Calu3 (cell line): ENCODE results near the gene ATP2B1. TPM values are rescaled to one million over a fixed set of nuclear protein-coding genes. Genes with fewer than 3 reads are reported as not detected.

ENCODE experiments used
- BruUV-seq: library from RNA; stranded (reverse); fragments of 400-500 nt; replicated peaks from 2 replicates; lab custom pipeline; 2021; lab: Mats Ljungman, UMichigan
- CTCF ChIA-PET: fragments of 300-600 bp; sonication (Branson Sonifier 250); formaldehyde crosslinking; loops from one replicate; lab custom pipeline; 2022; ENCODE audit warnings: antibody characterized with exemption; lab: Charles Lee
- DNase-seq: peaks from one replicate; pipeline ENCODE4 v3.0.0; 2022
- H3K27ac Mint-ChIP-seq: one replicate; pipeline ENCODE4 v1.8.0; 2022; ENCODE audit warnings: mixed read lengths; ENCODE audit not compliant: unreplicated experiment
- H3K27me3 Mint-ChIP-seq: one replicate; pipeline ENCODE4 v1.8.0; 2022; ENCODE audit warnings: mixed read lengths; ENCODE audit not compliant: unreplicated experiment
- H3K36me3 Mint-ChIP-seq: one replicate; pipeline ENCODE4 v1.8.0; 2022; ENCODE audit warnings: mild to moderate bottlenecking, moderate library complexity, mixed read lengths; ENCODE audit not compliant: insufficient read depth, unreplicated experiment
- H3K4me1 Mint-ChIP-seq: one replicate; pipeline ENCODE4 v1.8.0; 2022; ENCODE audit warnings: mild to moderate bottlenecking, low read depth, mixed read lengths; ENCODE audit not compliant: unreplicated experiment
- H3K4me3 Mint-ChIP-seq: one replicate; pipeline ENCODE4 v1.8.0; 2022; ENCODE audit warnings: mild to moderate bottlenecking, low read depth, moderate library complexity, mixed read lengths; ENCODE audit not compliant: unreplicated experiment
- H3K9me3 Mint-ChIP-seq: one replicate; pipeline ENCODE4 v1.8.0; 2022; ENCODE audit warnings: low read depth, mixed read lengths; ENCODE audit not compliant: unreplicated experiment
- intact Hi-C: fragments of 100-400 bp; cut with micrococcal nuclease; formaldehyde crosslinking; loops from one replicate; pipeline ENCODE4 v1.10.0; 2022; ENCODE audit not compliant: unreplicated experiment
- total RNA-seq: library from RNA; stranded (reverse); gene quantifications from 2 replicates; pipeline ENCODE4 v1.2.3, GENCODE V29; 2022
- TF ChIP-seq, protein P1 (sequence below): fragments of 200-600 bp; IDR thresholded peaks from one replicate; pipeline ENCODE4 v1.8.0; 2022; ENCODE audit warnings: antibody characterized with exemption; ENCODE audit not compliant: unreplicated experiment

The ATP2B1 gene
- total RNA-seq, 1 experiment from 2014 or later = 73.6 TPM

- peaks cover 11% of the 10 kb centered on the region for H3K9me3 Mint-ChIP-seq
- H3K27me3 Mint-ChIP-seq = no peaks in the 10 kb centered on the region
- CTCF ChIA-PET = interaction anchor here (0.6 kb wide), 1 partner anchor 135 kb away, joined by 4 read pairs; no protein-coding TSS in a partner anchor
- peaks cover 28% of the 10 kb centered on the region for H3K4me1 Mint-ChIP-seq
- no peak overlapping the region for H3K4me3 Mint-ChIP-seq
- no peaks in the 10 kb centered on the region for H3K36me3 Mint-ChIP-seq
- no peak for DNase-seq
- no peak overlapping the region for H3K27ac Mint-ChIP-seq
- no TSS peak for BruUV-seq
- intact Hi-C loops = no loop called here
- TF ChIP-seq, protein P1, sequence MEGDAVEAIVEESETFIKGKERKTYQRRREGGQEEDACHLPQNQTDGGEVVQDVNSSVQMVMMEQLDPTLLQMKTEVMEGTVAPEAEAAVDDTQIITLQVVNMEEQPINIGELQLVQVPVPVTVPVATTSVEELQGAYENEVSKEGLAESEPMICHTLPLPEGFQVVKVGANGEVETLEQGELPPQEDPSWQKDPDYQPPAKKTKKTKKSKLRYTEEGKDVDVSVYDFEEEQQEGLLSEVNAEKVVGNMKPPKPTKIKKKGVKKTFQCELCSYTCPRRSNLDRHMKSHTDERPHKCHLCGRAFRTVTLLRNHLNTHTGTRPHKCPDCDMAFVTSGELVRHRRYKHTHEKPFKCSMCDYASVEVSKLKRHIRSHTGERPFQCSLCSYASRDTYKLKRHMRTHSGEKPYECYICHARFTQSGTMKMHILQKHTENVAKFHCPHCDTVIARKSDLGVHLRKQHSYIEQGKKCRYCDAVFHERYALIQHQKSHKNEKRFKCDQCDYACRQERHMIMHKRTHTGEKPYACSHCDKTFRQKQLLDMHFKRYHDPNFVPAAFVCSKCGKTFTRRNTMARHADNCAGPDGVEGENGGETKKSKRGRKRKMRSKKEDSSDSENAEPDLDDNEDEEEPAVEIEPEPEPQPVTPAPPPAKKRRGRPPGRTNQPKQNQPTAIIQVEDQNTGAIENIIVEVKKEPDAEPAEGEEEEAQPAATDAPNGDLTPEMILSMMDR = no peak
Measured at GRCh38 chr12:89678225-89678624, 30.4 kb downstream of the ATP2B1 start.

- Mint-ChIP-seq H3K4me1 (peaks cover 40% of the 10 kb centered on the region), H3K9me3 (peaks cover 11% of the 10 kb centered on the region), H3K4me3 (no peak overlapping the region), H3K36me3 (no peaks in the 10 kb centered on the region), H3K27ac (no peak overlapping the region), H3K27me3 (no peaks in the 10 kb centered on the region)
- no peak for DNase-seq
- TF ChIP-seq, protein P1 = no peak
- CTCF ChIA-PET = no interaction called here
- BruUV-seq = no TSS peak
- intact Hi-C loops = no loop called here
Measured at GRCh38 chr12:89676930-89677329, 31.7 kb downstream of the ATP2B1 start.

GRCh38 chr12:89674326-89674942 is 34.2 kb downstream of the ATP2B1 start:
- no TSS peak for BruUV-seq
- no peaks in the 10 kb centered on the region for H3K27me3 Mint-ChIP-seq
- CTCF ChIA-PET = interaction anchor here (0.5 to 2.1 kb wide), 2 partner anchors 11 to 26 kb away, joined by 4 to 6 read pairs; no protein-coding TSS in a partner anchor
- H3K36me3 Mint-ChIP-seq = no peaks in the 10 kb centered on the region
- intact Hi-C loops = no loop called here
- H3K4me3 Mint-ChIP-seq = no peak overlapping the region
- peaks cover 40% of the 10 kb centered on the region for H3K4me1 Mint-ChIP-seq
- H3K27ac Mint-ChIP-seq = no peak overlapping the region
- no peak for DNase-seq
- H3K9me3 Mint-ChIP-seq = peaks cover under 1% of the 10 kb centered on the region
- TF ChIP-seq, protein P1 = no peak

DNA sequence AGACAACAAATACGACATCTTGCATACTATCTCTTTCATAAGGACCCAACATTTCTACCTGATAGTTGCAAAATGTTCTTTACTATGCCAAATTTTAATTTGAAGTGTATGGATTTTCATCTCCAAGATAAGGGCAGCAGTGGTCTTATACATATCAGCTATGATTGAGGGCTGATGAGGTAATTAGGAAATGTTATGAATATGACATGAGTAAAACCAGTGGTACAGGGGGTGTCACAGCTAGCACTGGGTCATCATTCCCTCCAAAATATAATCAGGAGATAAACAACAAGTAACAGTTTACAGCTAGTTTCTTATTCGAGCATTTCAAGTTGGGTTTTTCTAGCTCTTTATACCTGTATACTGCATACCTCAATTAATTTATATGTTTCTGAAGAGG is 35.0 kb downstream of the ATP2B1 start:
- CTCF ChIA-PET = interaction anchor here (2.1 kb wide), 1 partner anchor 10 kb away, joined by 6 read pairs; no protein-coding TSS in a partner anchor
- intact Hi-C loops = no loop called here
- H3K36me3 Mint-ChIP-seq = no peaks in the 10 kb centered on the region
- TF ChIP-seq, protein P1 = no peak
- no peaks in the 10 kb centered on the region for H3K9me3 Mint-ChIP-seq
- BruUV-seq = no TSS peak
- peaks cover 40% of the 10 kb centered on the region for H3K4me1 Mint-ChIP-seq
- H3K27ac Mint-ChIP-seq = no peak overlapping the region
- no peak overlapping the region for H3K4me3 Mint-ChIP-seq
- DNase-seq = no peak
- H3K27me3 Mint-ChIP-seq = no peaks in the 10 kb centered on the region
